ENCODE measurements around the gene OMP. TPM values are rescaled to one million over a fixed set of nuclear protein-coding genes. Genes with fewer than 3 reads are reported as not detected.

The OMP gene
- total RNA-seq, 6 experiments from 2014 or later = 1.0 to 4.2 (median 2.0) TPM; not detected in 1

- H3K9me3 ChIP-seq = no peaks in the 10 kb centered on the region
- no peaks in the 10 kb centered on the region for H3K27me3 ChIP-seq
- peak overlapping the region in 1 of 3 donors; percentile 36 for H3K27ac ChIP-seq
- intact Hi-C loops (cut with DNase I) = no loop called here
- TF ChIP-seq POLR2A (IDR thresholded peaks at IDR 0.05) (no peak), CTCF (IDR thresholded peaks at IDR 0.05) (no peak)
- H3K4me3 ChIP-seq = peak overlapping the region in 2 of 3 donors; percentile 70 to 90
- peaks cover 0 to 58% (median 15%) of the 10 kb centered on the region in 4 donors for H3K4me1 ChIP-seq
- H3K36me3 ChIP-seq = no peaks in the 10 kb centered on the region
- 30% methylated on average over 4 of the region's 8 CpGs for WGBS (ENCODE audit: insufficient coverage, low coverage, low lambda C conversion rate, missing lambda C conversion rate)
- ATAC-seq = no peak
- DNase-seq = peak in 1 of 3 donors; percentile 65
These were observed 34.7 kb upstream of the OMP start for GRCh38 chr11:77067861-77068443.

GRCh38 chr11:77068457-77069335 lies 33.9 kb upstream of the OMP start:
- DNase-seq (peak in 1 of 3 donors; percentile 40), ATAC-seq (no peak)
- TF ChIP-seq POLR2A (IDR thresholded peaks at IDR 0.05) = no peak
- no peak for TF ChIP-seq CTCF (IDR thresholded peaks at IDR 0.05)
- no peaks in the 10 kb centered on the region for H3K36me3 ChIP-seq
- H3K4me3 ChIP-seq = peak overlapping the region in 2 of 3 donors; percentile 70 to 90
- H3K9me3 ChIP-seq = no peaks in the 10 kb centered on the region
- 64% methylated on average over 5 of the region's 7 CpGs for WGBS (ENCODE audit: insufficient coverage, low coverage, low lambda C conversion rate, missing lambda C conversion rate)
- peaks cover 0 to 63% (median 16%) of the 10 kb centered on the region in 4 donors for H3K4me1 ChIP-seq
- no peak overlapping the region for H3K27ac ChIP-seq
- intact Hi-C loops (cut with DNase I) = no loop called here
- H3K27me3 ChIP-seq = no peaks in the 10 kb centered on the region

- no peak for ATAC-seq
- TF ChIP-seq CTCF (IDR thresholded peaks at IDR 0.05) (no peak), POLR2A (IDR thresholded peaks at IDR 0.05) (no peak)
- Histone ChIP-seq H3K9me3 (no peaks in the 10 kb centered on the region), H3K27me3 (no peaks in the 10 kb centered on the region), H3K4me3 (no peak overlapping the region), H3K4me1 (peaks cover 0 to 55% (median 15%) of the 10 kb centered on the region in 4 donors), H3K36me3 (no peaks in the 10 kb centered on the region), H3K27ac (no peak overlapping the region)
- 81% methylated on average over 2 of the region's 6 CpGs for WGBS (ENCODE audit: insufficient coverage, low coverage, low lambda C conversion rate, missing lambda C conversion rate)
- DNase-seq = peak in 1 of 3 donors; percentile 32
- intact Hi-C loops (cut with DNase I) = no loop called here
These were observed 33.2 kb upstream of the OMP start for GRCh38 chr11:77069336-77069968.

GRCh38 chr11:77069969-77070582 lies 32.6 kb upstream of the OMP start:
- TF ChIP-seq POLR2A (IDR thresholded peaks at IDR 0.05) (no peak), CTCF (IDR thresholded peaks at IDR 0.05) (no peak)
- Histone ChIP-seq H3K4me3 (no peak overlapping the region), H3K4me1 (peaks cover 0 to 49% (median 12%) of the 10 kb centered on the region in 4 donors), H3K36me3 (no peaks in the 10 kb centered on the region), H3K27ac (no peak overlapping the region), H3K9me3 (no peaks in the 10 kb centered on the region), H3K27me3 (no peaks in the 10 kb centered on the region)
- no peak for ATAC-seq
- peak in 1 of 3 donors; percentile 36 for DNase-seq
- 90% methylated on average over 2 of the region's 8 CpGs for WGBS (ENCODE audit: insufficient coverage, low coverage, low lambda C conversion rate, missing lambda C conversion rate)
- intact Hi-C loops (cut with DNase I) = no loop called here
